Endothelial cell of umbilical vein (primary cell): ENCODE results near the gene ARHGAP10. TPM values are rescaled to one million over a fixed set of nuclear protein-coding genes. Genes with fewer than 3 reads are reported as not detected.

ENCODE experiments used
- BruUV-seq: library from RNA; stranded (reverse); fragments of 400-500 nt; replicated peaks from 2 replicates; lab custom pipeline; 2021; lab: Mats Ljungman, UMichigan
- CTCF ChIA-PET: fragments of 300-600, 350-600 bp; sonication (Branson Sonifier 250); formaldehyde crosslinking; loops from one replicate; lab custom pipeline; 2021; ENCODE audit warnings: antibody characterized with exemption, inconsistent platforms; lab: Charles Lee
- POLR2A ChIA-PET: fragments of 300-600, 350-600 bp; sonication (Branson Sonifier 250); formaldehyde crosslinking; loops from one replicate; lab custom pipeline; 2021; ENCODE audit warnings: antibody characterized with exemption, inconsistent platforms; lab: Charles Lee
- DNase-seq: peaks from one replicate; pipeline ENCODE4 v3.0.0-alpha.2; 2011; ENCODE audit warnings: low read depth, low spot score
- FAIRE-seq: peaks from 2 replicates; lab custom pipeline; 2011; peaks lifted over from hg19 to GRCh38; lab: Jason Lieb, UNC
- H2AFZ ChIP-seq: 2 replicates; pipeline ENCODE4 v1.6.0; 2012; ENCODE audit warnings: low read depth, low read length, control low read depth, inconsistent platforms
- H3K27ac ChIP-seq: 2 replicates; pipeline ENCODE4 v1.5.1; 2011; ENCODE audit warnings: low read depth, mild to moderate bottlenecking, control low read depth, low read length, moderate library complexity; ENCODE audit not compliant: insufficient read depth
- H3K27me3 ChIP-seq, 2 experiments: 2 replicates each; pipeline versions ENCODE4 v1.6.0 to v1.6.1; 2011; ENCODE audit warnings: low read length in 2 of 2, mixed read lengths in 1 of 2; ENCODE audit not compliant: control insufficient read depth in 2 of 2, insufficient read depth in 2 of 2
- H3K36me3 ChIP-seq, 2 experiments: 2 replicates in 1 of 2; 3 replicates in 1 of 2; pipeline ENCODE4 v1.5.1; 2011; ENCODE audit warnings: low read length in 2 of 2, mild to moderate bottlenecking in 1 of 2, moderate library complexity in 1 of 2; ENCODE audit not compliant: control insufficient read depth in 2 of 2, insufficient read depth in 2 of 2; ENCODE audit errors: extremely low read depth in 1 of 2
- H3K4me1 ChIP-seq: 3 replicates; pipeline ENCODE4 v1.5.1; 2011; ENCODE audit warnings: mild to moderate bottlenecking, low read length; ENCODE audit not compliant: control insufficient read depth, insufficient read depth; ENCODE audit errors: extremely low read depth
- H3K4me2 ChIP-seq: 2 replicates; pipeline ENCODE4 v1.6.1; 2011; ENCODE audit warnings: low read length, control low read depth, mixed read lengths; ENCODE audit not compliant: insufficient read depth
- H3K4me3 ChIP-seq, 3 experiments: fragments of 200-600 bp in 1 of 3; sonication (generic), shearing (Covaris generic) in 1 of 3; replicated peaks in 1 of 3; 2 replicates each; pipeline ENCODE4 v1.5.1; 2011 to 2016; ENCODE audit warnings: control low read depth in 3 of 3, low read length in 3 of 3, mild to moderate bottlenecking in 2 of 3, inconsistent platforms in 1 of 3, low read depth in 1 of 3, moderate library complexity in 1 of 3; ENCODE audit not compliant: insufficient read depth in 1 of 3
- H3K79me2 ChIP-seq: 2 replicates; pipeline ENCODE4 v1.6.0; 2012; ENCODE audit warnings: low read length, inconsistent platforms; ENCODE audit not compliant: control insufficient read depth, insufficient read depth
- H3K9ac ChIP-seq: replicated peaks from 2 replicates; pipeline ENCODE3; 2011; ENCODE audit warnings: low read length, control low read depth; ENCODE audit not compliant: insufficient read depth; ENCODE audit errors: extremely low read depth
- H3K9me1 ChIP-seq: replicated peaks from 3 replicates; pipeline ENCODE4 v1.6.0; 2011; ENCODE audit warnings: mild to moderate bottlenecking, low read length; ENCODE audit not compliant: control insufficient read depth, insufficient read depth; ENCODE audit errors: extremely low read depth
- H3K9me3 ChIP-seq: replicated peaks from 2 replicates; pipeline ENCODE4 v1.5.1; 2012; ENCODE audit warnings: low read length, inconsistent platforms; ENCODE audit not compliant: control insufficient read depth, insufficient read depth
- H4K20me1 ChIP-seq: replicated peaks from 2 replicates; pipeline ENCODE3; 2011; ENCODE audit warnings: mild to moderate bottlenecking, low read length; ENCODE audit not compliant: control insufficient read depth, insufficient read depth; ENCODE audit errors: extremely low read depth
- EZH2 ChIP-seq: IDR thresholded peaks from 2 replicates; pipeline ENCODE4 v1.6.1; 2012; ENCODE audit warnings: borderline replicate concordance, low read depth, mild to moderate bottlenecking, moderate library complexity, low read length, inconsistent platforms; ENCODE audit not compliant: severe bottlenecking
- FOS ChIP-seq: IDR thresholded peaks from 2 replicates; pipeline ENCODE4 v1.6.1; 2011; ENCODE audit warnings: mild to moderate bottlenecking, low read length, moderate library complexity, borderline replicate concordance; ENCODE audit not compliant: insufficient read depth
- GATA2 ChIP-seq: IDR thresholded peaks from 2 replicates; pipeline ENCODE4 v1.7.0; 2011; ENCODE audit warnings: low read depth, mild to moderate bottlenecking, moderate library complexity, mixed read lengths, low read length; ENCODE audit not compliant: insufficient read length, insufficient read depth
- JUN ChIP-seq: IDR thresholded peaks from 2 replicates; pipeline ENCODE4 v1.6.1; 2011; ENCODE audit warnings: borderline replicate concordance, low read depth; ENCODE audit not compliant: insufficient read length, insufficient read depth
- MYC ChIP-seq: IDR thresholded peaks from one replicate; pipeline ENCODE4 v1.6.1; 2011; ENCODE audit warnings: mild to moderate bottlenecking, low read depth, low read length
- POLR2A ChIP-seq: IDR thresholded peaks from 2 replicates; pipeline ENCODE4 v1.6.1; 2012; ENCODE audit warnings: low read depth, mild to moderate bottlenecking, control low read depth, low read length
- POLR2AphosphoS5 ChIP-seq: IDR thresholded peaks from 2 replicates; pipeline ENCODE4 v1.6.1; 2012; ENCODE audit warnings: low read depth, mild to moderate bottlenecking, control low read depth, low read length, moderate library complexity; ENCODE audit not compliant: insufficient read depth
- dilution Hi-C: fragments of 300-500 bp; cut with MboI; formaldehyde crosslinking; loops from one replicate; pipeline ENCODE4 v1.15.0; 2019; ENCODE audit warnings: low sequenced_read_pairs; ENCODE audit not compliant: extremely low pct_ligation_motif_present
- intact Hi-C: fragments of 100-400 bp; cut with micrococcal nuclease; formaldehyde crosslinking; loops from one replicate; pipeline ENCODE4 v1.10.0; 2022
- polyA plus RNA-seq, 4 experiments: library from polyadenylated mRNA; depleted of rRNA in 3 of 4; stranded (reverse) in 3 of 4; unstranded in 1 of 4; fragments of >200 nt; gene quantifications; 2 replicates each; pipeline versions ENCODE4 v1.2.1 to v1.2.3, GENCODE V29; 2011 to 2012; ENCODE audit warnings: missing spikeins in 1 of 4
- total RNA-seq: library from RNA; stranded (reverse); gene quantifications from 2 replicates; pipeline ENCODE4 v1.2.3, GENCODE V29; 2021
- TF ChIP-seq, protein P1 (sequence below), 2 donors: IDR thresholded peaks; 1 replicate in 1 of 2; 2 replicates in 1 of 2; pipeline ENCODE4 v1.5.1; 2011; ENCODE audit warnings: low read length in 2 of 2, mild to moderate bottlenecking in 2 of 2, moderate library complexity in 2 of 2, control low read depth in 1 of 2, inconsistent platforms in 1 of 2, low read depth in 1 of 2; ENCODE audit not compliant: insufficient read depth in 1 of 2; ENCODE audit errors: extremely low read depth in 1 of 2
- TF ChIP-seq, protein P2 (sequence below): IDR thresholded peaks from 2 replicates; pipeline ENCODE4 v1.6.1; 2011; ENCODE audit not compliant: insufficient read depth, insufficient read length

ARHGAP10 gene
- total and polyA plus RNA-seq, 2 donors (not counting 3 experiments of a cell fraction or from before 2014, with no cell fraction given), result 20.4 to 36.7 TPM

DNA sequence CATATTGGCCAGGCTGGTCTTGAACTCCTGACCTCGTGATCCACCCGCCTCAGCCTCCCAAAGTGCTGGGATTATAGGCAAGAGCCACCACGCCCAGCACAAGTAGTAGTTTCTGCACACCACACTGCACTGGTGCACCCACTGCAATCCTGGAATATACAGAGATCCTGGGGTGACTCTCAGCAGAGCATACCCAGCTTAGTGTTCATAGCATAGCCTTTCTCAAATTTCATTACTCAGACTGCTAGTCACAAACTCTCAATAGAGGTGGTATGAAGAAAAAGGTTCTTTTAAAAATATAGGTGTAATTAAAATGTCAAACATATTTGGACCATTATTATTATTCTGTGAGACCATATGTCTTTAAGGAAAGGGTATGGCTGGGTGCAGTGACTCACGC is 6.2 kb upstream of the ARHGAP10 start:
- no peak overlapping the region for H3K4me2 ChIP-seq
- H3K36me3 ChIP-seq, result no peaks in the 10 kb centered on the region
- H4K20me1 ChIP-seq, result no peaks in the 10 kb centered on the region
- no peaks in the 10 kb centered on the region for H3K79me2 ChIP-seq
- DNase-seq (no peak), FAIRE-seq (no peak)
- no peaks in the 10 kb centered on the region for H3K9me1 ChIP-seq
- intact Hi-C loops (no loop called here), dilution Hi-C loops (no loop called here)
- no peak overlapping the region for H2AFZ ChIP-seq
- no TSS peak for BruUV-seq
- no peaks in the 10 kb centered on the region for H3K4me1 ChIP-seq
- H3K4me3 ChIP-seq, result no peak overlapping the region
- H3K9me3 ChIP-seq, result no peaks in the 10 kb centered on the region
- TF ChIP-seq, protein P1, sequence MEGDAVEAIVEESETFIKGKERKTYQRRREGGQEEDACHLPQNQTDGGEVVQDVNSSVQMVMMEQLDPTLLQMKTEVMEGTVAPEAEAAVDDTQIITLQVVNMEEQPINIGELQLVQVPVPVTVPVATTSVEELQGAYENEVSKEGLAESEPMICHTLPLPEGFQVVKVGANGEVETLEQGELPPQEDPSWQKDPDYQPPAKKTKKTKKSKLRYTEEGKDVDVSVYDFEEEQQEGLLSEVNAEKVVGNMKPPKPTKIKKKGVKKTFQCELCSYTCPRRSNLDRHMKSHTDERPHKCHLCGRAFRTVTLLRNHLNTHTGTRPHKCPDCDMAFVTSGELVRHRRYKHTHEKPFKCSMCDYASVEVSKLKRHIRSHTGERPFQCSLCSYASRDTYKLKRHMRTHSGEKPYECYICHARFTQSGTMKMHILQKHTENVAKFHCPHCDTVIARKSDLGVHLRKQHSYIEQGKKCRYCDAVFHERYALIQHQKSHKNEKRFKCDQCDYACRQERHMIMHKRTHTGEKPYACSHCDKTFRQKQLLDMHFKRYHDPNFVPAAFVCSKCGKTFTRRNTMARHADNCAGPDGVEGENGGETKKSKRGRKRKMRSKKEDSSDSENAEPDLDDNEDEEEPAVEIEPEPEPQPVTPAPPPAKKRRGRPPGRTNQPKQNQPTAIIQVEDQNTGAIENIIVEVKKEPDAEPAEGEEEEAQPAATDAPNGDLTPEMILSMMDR (IDR thresholded peaks at IDR 0.05; ENCODE audit: extremely low read depth in 1 of 2, insufficient read depth in 1 of 2, low read depth in 1 of 2, low read length in 2 of 2), result no peak
- TF ChIP-seq GATA2 (no peak), EZH2 (no peak), MYC (no peak), FOS (no peak), POLR2A (no peak), POLR2AphosphoS5 (no peak), JUN (no peak)
- TF ChIP-seq, protein P2, sequence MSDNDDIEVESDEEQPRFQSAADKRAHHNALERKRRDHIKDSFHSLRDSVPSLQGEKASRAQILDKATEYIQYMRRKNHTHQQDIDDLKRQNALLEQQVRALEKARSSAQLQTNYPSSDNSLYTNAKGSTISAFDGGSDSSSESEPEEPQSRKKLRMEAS, result no peak
- H3K27me3 ChIP-seq, result no peaks in the 10 kb centered on the region
- H3K9ac ChIP-seq, result no peak overlapping the region
- ChIA-PET POLR2A (no interaction called here), CTCF (interaction anchor here (9.9 kb wide), 1 partner anchor 139 kb away, joined by 170 read pairs; no protein-coding TSS in a partner anchor)
- H3K27ac ChIP-seq, result no peak overlapping the region
